ENCODE measurements around the gene CLIP3.
"Not testable (repeated sequence)": the region's sequence is repeated elsewhere in the genome, so short reads cannot be mapped to it uniquely, and the experiment has no call there.

The CLIP3 gene

DNA sequence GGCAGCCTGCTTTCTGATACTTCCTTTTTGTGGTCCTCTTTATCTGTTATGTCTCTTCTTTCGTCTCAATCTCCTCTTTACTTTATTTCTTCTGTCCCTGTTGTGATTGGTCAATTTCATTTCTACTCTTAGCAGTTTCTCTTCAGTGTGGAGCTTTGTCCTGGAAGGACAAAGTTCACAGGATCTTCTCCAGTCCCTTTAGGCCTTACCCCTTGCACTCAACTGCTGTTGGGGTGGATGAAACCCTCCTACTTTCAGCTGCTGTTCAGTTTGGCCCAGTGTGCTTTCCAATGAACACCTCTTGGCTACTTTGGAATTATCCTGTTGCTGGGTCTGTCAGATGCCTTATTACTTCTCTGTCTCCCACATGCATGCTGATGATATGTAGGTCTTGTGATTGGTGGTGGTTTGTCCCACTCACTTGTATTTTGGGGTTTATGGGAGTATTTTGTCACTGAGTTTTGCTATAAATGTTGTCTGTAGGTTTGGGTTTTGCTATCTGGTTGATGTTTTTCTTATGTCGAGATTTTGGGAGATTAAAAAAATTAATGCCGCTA is 46.8 kb upstream of the CLIP3 start:
- no peak for DNase-seq (ENCODE audit: low read depth in 1 of 2, low spot score in 1 of 2)
- no peaks in the 10 kb centered on the region for H3K27me3 ChIP-seq (ENCODE audit: insufficient read depth, poor library complexity, severe bottlenecking)
- no peak overlapping the region for H3K27ac ChIP-seq (replicated peaks)
- TF ChIP-seq GABPA (IDR thresholded peaks at IDR 0.05; ENCODE audit: low read depth) (no peak), POLR2AphosphoS5 (IDR thresholded peaks at IDR 0.05; ENCODE audit: low read depth) (no peak), SPI1 (IDR thresholded peaks at IDR 0.05; ENCODE audit: borderline replicate concordance, low read depth) (no peak)
- TF ChIP-seq, protein P1, sequence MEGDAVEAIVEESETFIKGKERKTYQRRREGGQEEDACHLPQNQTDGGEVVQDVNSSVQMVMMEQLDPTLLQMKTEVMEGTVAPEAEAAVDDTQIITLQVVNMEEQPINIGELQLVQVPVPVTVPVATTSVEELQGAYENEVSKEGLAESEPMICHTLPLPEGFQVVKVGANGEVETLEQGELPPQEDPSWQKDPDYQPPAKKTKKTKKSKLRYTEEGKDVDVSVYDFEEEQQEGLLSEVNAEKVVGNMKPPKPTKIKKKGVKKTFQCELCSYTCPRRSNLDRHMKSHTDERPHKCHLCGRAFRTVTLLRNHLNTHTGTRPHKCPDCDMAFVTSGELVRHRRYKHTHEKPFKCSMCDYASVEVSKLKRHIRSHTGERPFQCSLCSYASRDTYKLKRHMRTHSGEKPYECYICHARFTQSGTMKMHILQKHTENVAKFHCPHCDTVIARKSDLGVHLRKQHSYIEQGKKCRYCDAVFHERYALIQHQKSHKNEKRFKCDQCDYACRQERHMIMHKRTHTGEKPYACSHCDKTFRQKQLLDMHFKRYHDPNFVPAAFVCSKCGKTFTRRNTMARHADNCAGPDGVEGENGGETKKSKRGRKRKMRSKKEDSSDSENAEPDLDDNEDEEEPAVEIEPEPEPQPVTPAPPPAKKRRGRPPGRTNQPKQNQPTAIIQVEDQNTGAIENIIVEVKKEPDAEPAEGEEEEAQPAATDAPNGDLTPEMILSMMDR (IDR thresholded peaks at IDR 0.05; ENCODE audit: insufficient read depth, low read length) = no peak
- TF ChIP-seq, protein P2, sequence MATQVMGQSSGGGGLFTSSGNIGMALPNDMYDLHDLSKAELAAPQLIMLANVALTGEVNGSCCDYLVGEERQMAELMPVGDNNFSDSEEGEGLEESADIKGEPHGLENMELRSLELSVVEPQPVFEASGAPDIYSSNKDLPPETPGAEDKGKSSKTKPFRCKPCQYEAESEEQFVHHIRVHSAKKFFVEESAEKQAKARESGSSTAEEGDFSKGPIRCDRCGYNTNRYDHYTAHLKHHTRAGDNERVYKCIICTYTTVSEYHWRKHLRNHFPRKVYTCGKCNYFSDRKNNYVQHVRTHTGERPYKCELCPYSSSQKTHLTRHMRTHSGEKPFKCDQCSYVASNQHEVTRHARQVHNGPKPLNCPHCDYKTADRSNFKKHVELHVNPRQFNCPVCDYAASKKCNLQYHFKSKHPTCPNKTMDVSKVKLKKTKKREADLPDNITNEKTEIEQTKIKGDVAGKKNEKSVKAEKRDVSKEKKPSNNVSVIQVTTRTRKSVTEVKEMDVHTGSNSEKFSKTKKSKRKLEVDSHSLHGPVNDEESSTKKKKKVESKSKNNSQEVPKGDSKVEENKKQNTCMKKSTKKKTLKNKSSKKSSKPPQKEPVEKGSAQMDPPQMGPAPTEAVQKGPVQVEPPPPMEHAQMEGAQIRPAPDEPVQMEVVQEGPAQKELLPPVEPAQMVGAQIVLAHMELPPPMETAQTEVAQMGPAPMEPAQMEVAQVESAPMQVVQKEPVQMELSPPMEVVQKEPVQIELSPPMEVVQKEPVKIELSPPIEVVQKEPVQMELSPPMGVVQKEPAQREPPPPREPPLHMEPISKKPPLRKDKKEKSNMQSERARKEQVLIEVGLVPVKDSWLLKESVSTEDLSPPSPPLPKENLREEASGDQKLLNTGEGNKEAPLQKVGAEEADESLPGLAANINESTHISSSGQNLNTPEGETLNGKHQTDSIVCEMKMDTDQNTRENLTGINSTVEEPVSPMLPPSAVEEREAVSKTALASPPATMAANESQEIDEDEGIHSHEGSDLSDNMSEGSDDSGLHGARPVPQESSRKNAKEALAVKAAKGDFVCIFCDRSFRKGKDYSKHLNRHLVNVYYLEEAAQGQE (IDR thresholded peaks at IDR 0.05; ENCODE audit: insufficient replicate concordance, low read depth) = no peak
- no peak overlapping the region for H3K4me3 ChIP-seq (replicated peaks; ENCODE audit: insufficient read depth, low read length)

GRCh38 chr19:36073121-36073876 is 40.6 kb upstream of the CLIP3 start:
- H3K27me3 ChIP-seq (ENCODE audit: insufficient read depth, poor library complexity, severe bottlenecking) = no peaks in the 10 kb centered on the region
- no peak overlapping the region for H3K27ac ChIP-seq (replicated peaks)
- no peak overlapping the region for H3K4me3 ChIP-seq (replicated peaks; ENCODE audit: insufficient read depth, low read length)
- TF ChIP-seq, protein P1 (IDR thresholded peaks at IDR 0.05; ENCODE audit: insufficient read depth, low read length) = no peak
- TF ChIP-seq, protein P2 (IDR thresholded peaks at IDR 0.05; ENCODE audit: insufficient replicate concordance, low read depth) = peak; percentile 77
- no peak for DNase-seq (ENCODE audit: low read depth in 1 of 2, low spot score in 1 of 2)

DNA sequence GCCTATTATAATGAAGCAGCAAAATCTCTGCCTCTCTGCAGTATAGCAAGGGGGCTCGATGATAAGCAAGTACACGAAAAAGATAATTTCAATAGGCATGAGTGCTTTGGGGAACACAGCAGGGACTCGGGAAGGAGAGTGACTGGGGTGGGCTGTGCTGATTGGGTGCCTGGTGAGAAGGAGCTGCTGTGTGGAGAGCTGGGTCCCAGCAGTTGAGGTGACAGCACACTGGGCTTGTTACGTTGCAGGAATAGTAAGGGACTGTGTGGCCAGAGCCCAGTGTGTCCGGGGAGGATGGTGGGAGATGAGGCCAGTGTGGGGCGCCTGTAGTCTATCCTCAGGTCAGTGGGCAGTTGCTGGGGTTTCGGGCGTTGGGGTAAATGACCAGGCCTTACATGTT is 39.4 kb upstream of the CLIP3 start:
- TF ChIP-seq POLR2AphosphoS5 (IDR thresholded peaks at IDR 0.05; ENCODE audit: low read depth) (no peak), GABPA (IDR thresholded peaks at IDR 0.05; ENCODE audit: low read depth) (no peak)
- TF ChIP-seq, protein P2 (IDR thresholded peaks at IDR 0.05; ENCODE audit: insufficient replicate concordance, low read depth) = no peak
- TF ChIP-seq, protein P1 (IDR thresholded peaks at IDR 0.05; ENCODE audit: insufficient read depth, low read length) = no peak
- no peak overlapping the region for H3K4me3 ChIP-seq (replicated peaks; ENCODE audit: insufficient read depth, low read length)

DNA sequence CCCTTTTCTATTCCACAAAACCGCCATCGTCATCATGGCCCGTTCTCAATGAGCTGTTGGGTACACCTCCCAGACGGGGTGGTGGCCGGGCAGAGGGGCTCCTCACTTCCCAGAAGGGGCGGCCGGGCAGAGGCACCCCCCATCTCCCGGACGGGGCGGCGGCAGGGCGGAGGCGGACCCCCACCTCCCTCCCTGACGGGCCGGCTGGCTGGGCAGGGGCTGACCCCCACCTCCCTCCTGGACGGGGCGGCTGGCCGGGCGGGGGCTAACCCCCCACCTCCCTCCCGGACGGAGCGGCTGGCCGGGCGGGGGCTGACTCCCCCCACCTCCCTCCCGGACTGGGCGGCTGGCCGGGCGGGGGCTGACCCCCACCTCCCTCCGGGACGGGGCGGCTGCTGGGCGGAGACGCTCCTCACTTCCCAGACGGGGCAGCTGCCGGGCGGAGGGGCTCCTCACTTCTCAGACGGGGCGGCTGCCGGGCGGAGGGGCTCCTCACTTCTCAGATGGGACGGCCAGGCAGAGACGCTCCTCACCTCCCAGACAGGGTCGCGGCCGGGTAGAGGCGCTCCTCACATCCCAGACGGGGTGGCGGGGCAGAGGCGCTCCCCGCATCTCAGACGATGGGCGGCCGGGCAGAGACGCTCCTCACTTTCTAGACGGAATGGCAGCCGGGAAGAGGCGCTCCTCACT is 36.3 kb upstream of the CLIP3 start:
- not testable (repeated sequence) for H3K27me3 ChIP-seq (ENCODE audit: insufficient read depth, poor library complexity, severe bottlenecking); H3K27ac ChIP-seq (replicated peaks); DNase-seq (ENCODE audit: low read depth in 1 of 2, low spot score in 1 of 2); H3K4me3 ChIP-seq (replicated peaks; ENCODE audit: insufficient read depth, low read length)

More for the DNA sequence above, 39.4 kb upstream of the CLIP3 start:
- Histone ChIP-seq H3K27me3 (ENCODE audit: insufficient read depth, poor library complexity, severe bottlenecking) (no peaks in the 10 kb centered on the region), H3K27ac (replicated peaks) (no peak overlapping the region)
- DNase-seq (ENCODE audit: low read depth in 1 of 2, low spot score in 1 of 2) = no peak
